Liver (tissue), 9 donors: Measurements from ENCODE around the gene IGHMBP2. TPM values are rescaled to one million over a fixed set of nuclear protein-coding genes. Genes with fewer than 3 reads are reported as not detected.

Experiments used
- DNase-seq: peaks from one replicate; pipeline ENCODE4 v3.0.0-alpha.2; 2017; ENCODE audit warnings: low spot score
- H3K27ac ChIP-seq, 2 donors: one replicate each; pipeline ENCODE4 v1.7.0; 2013; ENCODE audit warnings: inconsistent platforms in 2 of 2, low read length in 2 of 2, control low read depth in 1 of 2, low read depth in 1 of 2, mild to moderate bottlenecking in 1 of 2
- H3K27me3 ChIP-seq, 4 donors: one replicate each; pipeline versions ENCODE4 v1.6.1 to v1.7.0; 2013; ENCODE audit warnings: low read length in 3 of 4, inconsistent platforms in 1 of 4, mild to moderate bottlenecking in 1 of 4, moderate library complexity in 1 of 4; ENCODE audit not compliant: control insufficient read depth in 4 of 4, insufficient read depth in 4 of 4
- H3K36me3 ChIP-seq, 4 donors: one replicate each; pipeline versions ENCODE4 v1.6.1 to v1.7.0; 2013; ENCODE audit warnings: low read length in 3 of 4, mild to moderate bottlenecking in 3 of 4, low read depth in 1 of 4, moderate library complexity in 1 of 4; ENCODE audit not compliant: control insufficient read depth in 4 of 4, insufficient read depth in 3 of 4
- H3K4me1 ChIP-seq, 4 donors: one replicate each; pipeline versions ENCODE4 v1.6.1 to v1.7.0; 2013; ENCODE audit warnings: low read length in 3 of 4, mild to moderate bottlenecking in 3 of 4, moderate library complexity in 1 of 4; ENCODE audit not compliant: control insufficient read depth in 4 of 4, insufficient read depth in 4 of 4
- H3K4me3 ChIP-seq, 3 donors: one replicate each; pipeline versions ENCODE4 v1.6.1 to v1.7.0; 2013; ENCODE audit warnings: low read length in 3 of 3, control low read depth in 1 of 3, low read depth in 1 of 3, mild to moderate bottlenecking in 1 of 3
- H3K9ac ChIP-seq, 2 donors: one replicate each; pipeline ENCODE4 v1.7.0; 2013; ENCODE audit warnings: low read length in 2 of 2, mild to moderate bottlenecking in 2 of 2, moderate library complexity in 2 of 2, control low read depth in 1 of 2, low read depth in 1 of 2
- H3K9me3 ChIP-seq, 4 donors: one replicate each; pipeline versions ENCODE4 v1.6.1 to v1.7.0; 2013; ENCODE audit warnings: low read length in 3 of 4; ENCODE audit not compliant: control insufficient read depth in 4 of 4
- EGR1 ChIP-seq, 2 donors: IDR thresholded peaks; 2 replicates each; pipeline ENCODE4 v1.6.1; 2016 to 2018; ENCODE audit warnings: antibody characterized with exemption in 2 of 2, low read depth in 2 of 2
- FOXA1 ChIP-seq: IDR thresholded peaks from 2 replicates; pipeline ENCODE4 v1.6.1; 2016; ENCODE audit warnings: antibody characterized with exemption
- FOXA2 ChIP-seq: IDR thresholded peaks from 2 replicates; pipeline ENCODE4 v1.6.1; 2016; ENCODE audit warnings: antibody characterized with exemption
- GABPA ChIP-seq, 2 donors: IDR thresholded peaks in 1 of 2; conservative IDR thresholded peaks in 1 of 2; 2 replicates each; pipeline ENCODE4 v1.6.1; 2016; ENCODE audit warnings: antibody characterized with exemption in 2 of 2, mild to moderate bottlenecking in 1 of 2, moderate library complexity in 1 of 2
- HNF4A ChIP-seq, 2 donors: conservative IDR thresholded peaks; 2 replicates each; pipeline ENCODE4 v1.6.1; 2016; ENCODE audit warnings: antibody characterized with exemption in 2 of 2, mild to moderate bottlenecking in 2 of 2
- HNF4G ChIP-seq: IDR thresholded peaks from 2 replicates; pipeline ENCODE4 v1.6.1; 2016; ENCODE audit warnings: antibody characterized with exemption
- JUND ChIP-seq, 2 donors: IDR thresholded peaks; 2 replicates each; pipeline ENCODE4 v1.6.1; 2016; ENCODE audit warnings: antibody characterized with exemption in 2 of 2
- NR2F2 ChIP-seq: IDR thresholded peaks from 2 replicates; pipeline ENCODE4 v1.6.1; 2016; ENCODE audit warnings: antibody characterized with exemption
- RAD21 ChIP-seq, 2 donors: IDR thresholded peaks; 2 replicates each; pipeline ENCODE4 v1.6.1; 2016; ENCODE audit warnings: antibody characterized with exemption in 2 of 2, mild to moderate bottlenecking in 2 of 2
- REST ChIP-seq: IDR thresholded peaks from 2 replicates; pipeline ENCODE4 v1.6.1; 2016; ENCODE audit warnings: antibody characterized with exemption, mild to moderate bottlenecking
- RXRA ChIP-seq, 2 donors: IDR thresholded peaks; 2 replicates each; pipeline ENCODE4 v1.6.1; 2017 to 2018; ENCODE audit warnings: antibody characterized with exemption in 2 of 2, mild to moderate bottlenecking in 1 of 2
- SP1 ChIP-seq: IDR thresholded peaks from 2 replicates; pipeline ENCODE4 v1.6.1; 2018; ENCODE audit warnings: antibody characterized with exemption, mild to moderate bottlenecking
- TAF1 ChIP-seq: conservative IDR thresholded peaks from 2 replicates; pipeline ENCODE4 v1.6.1; 2016; ENCODE audit warnings: antibody characterized with exemption, mild to moderate bottlenecking
- YY1 ChIP-seq: IDR thresholded peaks from 2 replicates; pipeline ENCODE4 v1.6.1; 2016; ENCODE audit warnings: antibody characterized with exemption, mild to moderate bottlenecking
- WGBS: extraction: QIAGEN DNeasy Blood & Tissue Kit; methylation state at CpG from one replicate; pipeline ENCODE4 v1.1.7; 2013; 5-methylcytosine and 5-hydroxymethylcytosine counted together
- polyA plus RNA-seq, 2 donors: library from polyadenylated mRNA; stranded (reverse) in 1 of 2; unstranded in 1 of 2; fragments of 200-250 nt in 1 of 2; fragments of >200 nt in 1 of 2; fragmentation: Nextera tagmentation in 1 of 2; extraction: Ambion mirVana in 1 of 2; gene quantifications; one replicate each; pipeline versions ENCODE4 v1.2.1 to v1.2.3, GENCODE V29; 2013 to 2015
- total RNA-seq, 2 donors: library from RNA; depleted of rRNA; stranded (reverse); fragments of >200 nt; gene quantifications; one replicate each; pipeline ENCODE4 v1.2.3, GENCODE V29; 2014
- TF ChIP-seq, protein P1 (sequence below): fragments of 150-350 bp; IDR thresholded peaks from 2 replicates; pipeline ENCODE4 v1.5.1; 2017; ENCODE audit warnings: improper control_type of control experiment, low read depth, low read length; ENCODE audit not compliant: missing input control
- TF ChIP-seq, protein P2 (sequence below): IDR thresholded peaks from 2 replicates; pipeline ENCODE4 v1.6.1; 2016; ENCODE audit warnings: antibody characterized with exemption
- TF ChIP-seq, protein P3 (sequence below): IDR thresholded peaks from 2 replicates; pipeline ENCODE4 v1.6.1; 2016; ENCODE audit warnings: antibody characterized with exemption
- TF ChIP-seq, protein P4 (sequence below): IDR thresholded peaks from 2 replicates; pipeline ENCODE4 v1.6.1; 2016; ENCODE audit warnings: antibody characterized with exemption
- donor health status: healthy.
- donor health status: healthy.
- donor health status: healthy.
- donor health status: healthy.
- donor health status: healthy.

IGHMBP2 gene
- total and polyA plus RNA-seq, 4 donors, result 5.7 to 14.0 (median 7.0) TPM

DNA sequence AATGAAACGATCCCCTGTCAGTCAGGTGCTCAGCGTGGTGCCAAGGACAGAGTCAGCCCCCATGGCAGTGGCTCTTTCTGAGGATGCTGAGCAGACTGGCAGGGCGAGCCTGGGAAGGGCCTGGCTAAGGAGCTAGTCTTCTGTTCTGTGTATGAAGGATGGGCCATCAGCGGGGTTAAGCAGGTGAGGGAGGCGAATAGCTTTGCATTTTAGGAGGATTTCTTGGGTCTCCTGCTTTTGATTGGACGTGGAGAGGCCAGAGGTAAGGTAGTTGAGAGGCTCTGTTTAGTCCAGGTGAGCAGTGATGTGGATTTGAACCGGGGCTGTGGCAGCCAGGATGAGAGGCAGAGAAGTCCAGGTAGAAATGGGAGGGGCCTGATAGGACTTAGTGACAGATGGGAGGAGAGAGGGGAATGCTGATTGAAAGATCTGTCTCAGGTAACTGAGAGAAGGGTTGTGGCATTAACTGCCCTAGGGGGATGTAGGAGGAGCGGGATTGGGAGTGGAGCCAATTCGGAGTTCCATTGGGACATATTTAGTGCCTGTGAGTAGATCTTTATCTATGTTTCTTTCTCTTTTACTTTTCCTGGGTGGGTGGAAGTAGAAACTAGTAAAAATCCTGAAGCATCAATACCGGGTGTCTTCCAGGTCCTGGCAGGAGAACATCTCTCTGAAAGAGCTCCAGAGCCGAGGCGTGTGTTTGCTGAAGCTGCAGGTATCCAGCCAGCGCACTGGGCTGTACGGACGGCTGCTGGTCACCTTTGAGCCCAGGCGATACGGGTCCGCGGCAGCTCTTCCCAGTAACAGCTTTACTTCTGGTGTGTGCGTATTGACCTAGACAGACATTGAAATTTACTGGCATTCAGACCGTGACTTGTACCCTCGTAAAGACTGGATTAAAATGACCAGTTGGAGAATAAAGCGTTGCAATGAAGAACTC, 2.0 kb downstream of the IGHMBP2 start (continued):
- TF ChIP-seq, protein P1, sequence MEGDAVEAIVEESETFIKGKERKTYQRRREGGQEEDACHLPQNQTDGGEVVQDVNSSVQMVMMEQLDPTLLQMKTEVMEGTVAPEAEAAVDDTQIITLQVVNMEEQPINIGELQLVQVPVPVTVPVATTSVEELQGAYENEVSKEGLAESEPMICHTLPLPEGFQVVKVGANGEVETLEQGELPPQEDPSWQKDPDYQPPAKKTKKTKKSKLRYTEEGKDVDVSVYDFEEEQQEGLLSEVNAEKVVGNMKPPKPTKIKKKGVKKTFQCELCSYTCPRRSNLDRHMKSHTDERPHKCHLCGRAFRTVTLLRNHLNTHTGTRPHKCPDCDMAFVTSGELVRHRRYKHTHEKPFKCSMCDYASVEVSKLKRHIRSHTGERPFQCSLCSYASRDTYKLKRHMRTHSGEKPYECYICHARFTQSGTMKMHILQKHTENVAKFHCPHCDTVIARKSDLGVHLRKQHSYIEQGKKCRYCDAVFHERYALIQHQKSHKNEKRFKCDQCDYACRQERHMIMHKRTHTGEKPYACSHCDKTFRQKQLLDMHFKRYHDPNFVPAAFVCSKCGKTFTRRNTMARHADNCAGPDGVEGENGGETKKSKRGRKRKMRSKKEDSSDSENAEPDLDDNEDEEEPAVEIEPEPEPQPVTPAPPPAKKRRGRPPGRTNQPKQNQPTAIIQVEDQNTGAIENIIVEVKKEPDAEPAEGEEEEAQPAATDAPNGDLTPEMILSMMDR, result no peak
- TF ChIP-seq GABPA (IDR thresholded peaks at IDR 0.05 in 1 of 2, conservative IDR thresholded peaks at IDR 0.05 in 1 of 2) (no peak), TAF1 (no peak), EGR1 (IDR thresholded peaks at IDR 0.05; ENCODE audit: low read depth in 2 of 2) (no peak), SP1 (peak; percentile 10), NR2F2 (no peak), RAD21 (IDR thresholded peaks at IDR 0.05) (peak in 1 of 2 donors; percentile 24), RXRA (IDR thresholded peaks at IDR 0.05) (no peak), HNF4G (peak; percentile 20), YY1 (no peak)
- TF ChIP-seq, protein P2, sequence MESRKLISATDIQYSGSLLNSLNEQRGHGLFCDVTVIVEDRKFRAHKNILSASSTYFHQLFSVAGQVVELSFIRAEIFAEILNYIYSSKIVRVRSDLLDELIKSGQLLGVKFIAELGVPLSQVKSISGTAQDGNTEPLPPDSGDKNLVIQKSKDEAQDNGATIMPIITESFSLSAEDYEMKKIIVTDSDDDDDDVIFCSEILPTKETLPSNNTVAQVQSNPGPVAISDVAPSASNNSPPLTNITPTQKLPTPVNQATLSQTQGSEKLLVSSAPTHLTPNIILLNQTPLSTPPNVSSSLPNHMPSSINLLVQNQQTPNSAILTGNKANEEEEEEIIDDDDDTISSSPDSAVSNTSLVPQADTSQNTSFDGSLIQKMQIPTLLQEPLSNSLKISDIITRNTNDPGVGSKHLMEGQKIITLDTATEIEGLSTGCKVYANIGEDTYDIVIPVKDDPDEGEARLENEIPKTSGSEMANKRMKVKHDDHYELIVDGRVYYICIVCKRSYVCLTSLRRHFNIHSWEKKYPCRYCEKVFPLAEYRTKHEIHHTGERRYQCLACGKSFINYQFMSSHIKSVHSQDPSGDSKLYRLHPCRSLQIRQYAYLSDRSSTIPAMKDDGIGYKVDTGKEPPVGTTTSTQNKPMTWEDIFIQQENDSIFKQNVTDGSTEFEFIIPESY, result no peak

DNA sequence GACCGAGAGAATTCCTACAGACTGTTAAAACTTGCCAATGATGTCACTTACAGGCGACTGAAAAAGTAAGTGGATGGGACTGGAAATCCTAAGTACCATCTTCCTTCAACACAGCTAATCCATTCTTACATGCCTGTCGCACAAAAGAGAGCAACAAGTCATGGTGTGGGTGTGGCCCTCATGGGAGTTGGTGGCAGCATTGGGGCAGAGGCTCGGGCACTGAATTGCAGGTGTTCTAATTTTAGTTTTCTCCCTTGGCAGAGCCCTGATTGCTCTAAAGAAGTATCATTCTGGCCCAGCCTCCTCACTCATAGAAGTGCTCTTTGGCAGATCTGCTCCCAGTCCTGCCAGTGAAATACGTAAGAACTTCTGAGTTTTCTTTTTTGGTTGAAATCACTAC, 4.6 kb downstream of the IGHMBP2 start:
- Histone ChIP-seq H3K9me3 (no peaks in the 10 kb centered on the region), H3K4me3 (no peak overlapping the region), H3K9ac (no peak overlapping the region), H3K27ac (no peak overlapping the region), H3K36me3 (peaks cover 5 to 43% (median 35%) of the 10 kb centered on the region in 4 donors), H3K27me3 (no peaks in the 10 kb centered on the region), H3K4me1 (peaks cover 4 to 16% (median 14%) of the 10 kb centered on the region in 4 donors)
- 95% methylated on average over 5 of the region's 5 CpGs for WGBS
- no peak for DNase-seq
- TF ChIP-seq YY1 (no peak), FOXA2 (no peak), TAF1 (no peak), GABPA (IDR thresholded peaks at IDR 0.05 in 1 of 2, conservative IDR thresholded peaks at IDR 0.05 in 1 of 2) (no peak), SP1 (no peak), HNF4A (conservative IDR thresholded peaks at IDR 0.05) (no peak), NR2F2 (no peak), JUND (IDR thresholded peaks at IDR 0.05) (no peak), EGR1 (IDR thresholded peaks at IDR 0.05; ENCODE audit: low read depth in 2 of 2) (no peak), RXRA (IDR thresholded peaks at IDR 0.05) (no peak), FOXA1 (no peak), REST (no peak), HNF4G (no peak)
- TF ChIP-seq, protein P3, sequence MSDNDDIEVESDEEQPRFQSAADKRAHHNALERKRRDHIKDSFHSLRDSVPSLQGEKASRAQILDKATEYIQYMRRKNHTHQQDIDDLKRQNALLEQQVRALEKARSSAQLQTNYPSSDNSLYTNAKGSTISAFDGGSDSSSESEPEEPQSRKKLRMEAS, result no peak
- TF ChIP-seq, protein P2, result no peak
- TF ChIP-seq, protein P1, result no peak
- TF ChIP-seq, protein P4, sequence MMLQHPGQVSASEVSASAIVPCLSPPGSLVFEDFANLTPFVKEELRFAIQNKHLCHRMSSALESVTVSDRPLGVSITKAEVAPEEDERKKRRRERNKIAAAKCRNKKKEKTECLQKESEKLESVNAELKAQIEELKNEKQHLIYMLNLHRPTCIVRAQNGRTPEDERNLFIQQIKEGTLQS, result no peak
